GM23248 (cell line): ENCODE results near the gene AKT2. TPM values are rescaled to one million over a fixed set of nuclear protein-coding genes. Genes with fewer than 3 reads are reported as not detected.

Experiments
- DNase-seq: peaks from one replicate; pipeline ENCODE4 v3.0.0-alpha.2; 2015
- H2AFZ ChIP-seq: fragments of 200-600 bp; sonication (generic); 2 replicates; pipeline ENCODE4 v1.6.1; 2016; ENCODE audit warnings: antibody characterized with exemption
- H3F3A ChIP-seq: fragments of 200-600 bp; sonication (generic); 2 replicates; pipeline ENCODE4 v1.6.1; 2016; ENCODE audit warnings: mild to moderate bottlenecking, antibody characterized with exemption, mixed run types; ENCODE audit not compliant: insufficient read depth
- H3K27ac ChIP-seq: fragments of 200-600 bp; sonication (generic); 2 replicates; pipeline ENCODE4 v1.5.1; 2016; ENCODE audit warnings: mild to moderate bottlenecking
- H3K27me3 ChIP-seq: fragments of 200-600 bp; sonication (generic); replicated peaks from 2 replicates; pipeline ENCODE4 v1.6.1; 2016; ENCODE audit warnings: mild to moderate bottlenecking; ENCODE audit not compliant: insufficient read depth
- H3K36me3 ChIP-seq: fragments of 200-600 bp; sonication (generic); 2 replicates; pipeline ENCODE4 v1.6.1; 2016; ENCODE audit warnings: low read depth, mild to moderate bottlenecking
- H3K4me1 ChIP-seq: fragments of 200-600 bp; sonication (generic); 2 replicates; pipeline ENCODE4 v1.6.1; 2016; ENCODE audit warnings: mild to moderate bottlenecking; ENCODE audit not compliant: insufficient read depth
- H3K4me2 ChIP-seq: fragments of 200-600 bp; sonication (generic); one replicate; pipeline ENCODE4 v1.6.1; 2016; ENCODE audit warnings: mild to moderate bottlenecking; ENCODE audit not compliant: unreplicated experiment
- H3K4me3 ChIP-seq: fragments of 200-600 bp; sonication (generic); 2 replicates; pipeline ENCODE4 v1.5.1; 2016; ENCODE audit warnings: mild to moderate bottlenecking
- H3K79me2 ChIP-seq: fragments of 200-600 bp; sonication (generic); 2 replicates; pipeline ENCODE4 v1.6.1; 2016; ENCODE audit warnings: mild to moderate bottlenecking; ENCODE audit not compliant: insufficient read depth
- H3K9ac ChIP-seq: fragments of 200-600 bp; sonication (generic); 2 replicates; pipeline ENCODE4 v1.6.1; 2016; ENCODE audit warnings: mild to moderate bottlenecking
- H3K9me2 ChIP-seq: fragments of 200-600 bp; sonication (generic); 2 replicates; pipeline ENCODE4 v1.6.1; 2016; ENCODE audit warnings: mixed run types, mild to moderate bottlenecking, moderate library complexity; ENCODE audit not compliant: insufficient read depth
- H3K9me3 ChIP-seq: fragments of 200-600 bp; sonication (generic); one replicate; pipeline ENCODE4 v1.6.1; 2017; ENCODE audit warnings: low read depth
- H4K20me1 ChIP-seq: fragments of 200-600 bp; sonication (generic); 2 replicates; pipeline ENCODE4 v1.6.0; 2016; ENCODE audit not compliant: insufficient read depth
- EZH2 ChIP-seq: fragments of 200-600 bp; sonication (generic); IDR thresholded peaks from 2 replicates; pipeline ENCODE4 v1.6.1; 2018; ENCODE audit warnings: antibody characterized with exemption, mild to moderate bottlenecking; ENCODE audit not compliant: insufficient read depth, poor library complexity, severe bottlenecking
- EZH2phosphoT487 ChIP-seq: fragments of 200-600 bp; sonication (generic); IDR thresholded peaks from 2 replicates; pipeline ENCODE4 v1.6.1; 2018; ENCODE audit warnings: antibody characterized with exemption, moderate library complexity, mild to moderate bottlenecking, low read depth; ENCODE audit not compliant: insufficient read depth
- WGBS, 2 experiments: methylation state at CpG; one replicate each; pipeline ENCODE4 v1.1.6; 2015 to 2017; ENCODE audit warnings: low lambda C conversion rate in 2 of 2, low coverage in 1 of 2; ENCODE audit errors: missing lambda C conversion rate in 2 of 2; 5-methylcytosine and 5-hydroxymethylcytosine counted together
- in situ Hi-C: fragments of 300-500 bp; cut with MboI; formaldehyde crosslinking; loops from 2 replicates; pipeline ENCODE4 v1.15.0; 2020
- polyA plus RNA-seq: library from polyadenylated mRNA; unstranded; fragments of >200 nt; fragmentation: Nextera tagmentation; extraction: Ambion mirVana; gene quantifications from 2 replicates; pipeline ENCODE4 v1.2.1, GENCODE V29; 2016
- total RNA-seq: library from RNA; depleted of rRNA; stranded (reverse); fragments of >200 nt; shearing (Covaris generic); gene quantifications from 2 replicates; pipeline ENCODE4 v1.2.3, GENCODE V29; 2014

Gene AKT2
- total and polyA plus RNA-seq, 2 experiments from 2014 or later, result 41.5 to 123 TPM

- DNase-seq, result no peak
- TF ChIP-seq EZH2 (no peak), EZH2phosphoT487 (no peak)
- H3K27me3 ChIP-seq, result no peaks in the 10 kb centered on the region
- no peak overlapping the region for H3K27ac ChIP-seq
- no peaks in the 10 kb centered on the region for H3K9me2 ChIP-seq
- no peak overlapping the region for H3K4me3 ChIP-seq
- in situ Hi-C loops, result no loop called here
- H3K4me1 ChIP-seq, result no peaks in the 10 kb centered on the region
- H3K36me3 ChIP-seq, result no peaks in the 10 kb centered on the region; the same call in 1 of the 2 replicates
- H3K79me2 ChIP-seq, result peaks cover 97% of the 10 kb centered on the region
- H3F3A ChIP-seq, result peaks cover 8% of the 10 kb centered on the region; the same call in 1 of the 2 replicates
- no peak overlapping the region for H3K4me2 ChIP-seq
- no peaks in the 10 kb centered on the region for H3K9me3 ChIP-seq
- H4K20me1 ChIP-seq, result no peaks in the 10 kb centered on the region
- no peak overlapping the region for H2AFZ ChIP-seq
- no peak overlapping the region for H3K9ac ChIP-seq
- 89 to 92% methylated on average over 23 to 24 of the region's 24 CpGs for WGBS, 2 experiments
These were observed 21.5 kb downstream of the AKT2 start for GRCh38 chr19:40263440-40264313.

- Histone ChIP-seq H4K20me1 (no peaks in the 10 kb centered on the region; the same call in 1 of the 2 replicates), H3K79me2 (peaks cover 99% of the 10 kb centered on the region), H3K27ac (no peak overlapping the region), H3K9me3 (no peaks in the 10 kb centered on the region), H3K4me1 (no peaks in the 10 kb centered on the region), H3K9me2 (no peaks in the 10 kb centered on the region), H2AFZ (no peak overlapping the region), H3K36me3 (no peaks in the 10 kb centered on the region; the same call in 1 of the 2 replicates), H3K4me2 (no peak overlapping the region), H3K27me3 (no peaks in the 10 kb centered on the region), H3K4me3 (no peak overlapping the region), H3K9ac (no peak overlapping the region), H3F3A (peaks cover 8% of the 10 kb centered on the region; the same call in 1 of the 2 replicates)
- no peak for TF ChIP-seq EZH2
- no peak for TF ChIP-seq EZH2phosphoT487
- in situ Hi-C loops, result no loop called here
- WGBS, 2 experiments, result 80 to 88% methylated on average over 3 of the region's 3 CpGs
- no peak for DNase-seq
These were observed 22.7 kb downstream of the AKT2 start for GRCh38 chr19:40262422-40262821.

- H3F3A ChIP-seq, result peaks cover 8% of the 10 kb centered on the region; the same call in 1 of the 2 replicates
- H3K9me3 ChIP-seq, result no peaks in the 10 kb centered on the region
- no peaks in the 10 kb centered on the region for H3K4me1 ChIP-seq
- H3K79me2 ChIP-seq, result peaks cover 99% of the 10 kb centered on the region
- H3K36me3 ChIP-seq, result no peaks in the 10 kb centered on the region; the same call in 1 of the 2 replicates
- TF ChIP-seq EZH2 (no peak), EZH2phosphoT487 (no peak)
- no peak overlapping the region for H2AFZ ChIP-seq
- WGBS, 2 experiments, result 80 to 81% methylated on average over 8 of the region's 8 CpGs
- H3K4me2 ChIP-seq, result no peak overlapping the region
- H4K20me1 ChIP-seq, result no peaks in the 10 kb centered on the region; the same call in 1 of the 2 replicates
- no peaks in the 10 kb centered on the region for H3K9me2 ChIP-seq
- H3K27me3 ChIP-seq, result no peaks in the 10 kb centered on the region
- DNase-seq, result peak; percentile 24
- H3K27ac ChIP-seq, result no peak overlapping the region
- in situ Hi-C loops, result no loop called here
- no peak overlapping the region for H3K9ac ChIP-seq
- H3K4me3 ChIP-seq, result no peak overlapping the region
These were observed 23.5 kb downstream of the AKT2 start for GRCh38 chr19:40261631-40262030.

GRCh38 chr19:40257096-40257517 is 28.0 kb downstream of the AKT2 start:
- no peaks in the 10 kb centered on the region for H3K9me3 ChIP-seq
- peaks cover 8% of the 10 kb centered on the region; the same call in 1 of the 2 replicates for H3F3A ChIP-seq
- H3K79me2 ChIP-seq, result peaks cover 99% of the 10 kb centered on the region
- H3K9ac ChIP-seq, result no peak overlapping the region
- no peak overlapping the region for H3K4me3 ChIP-seq
- H3K4me2 ChIP-seq, result no peak overlapping the region
- no peaks in the 10 kb centered on the region; the same call in 1 of the 2 replicates for H4K20me1 ChIP-seq
- peaks cover 18% of the 10 kb centered on the region; the same call in 1 of the 2 replicates for H3K36me3 ChIP-seq
- no peak for DNase-seq
- WGBS, 2 experiments, result 86 to 90% methylated on average over 7 to 9 of the region's 9 CpGs
- no peak for TF ChIP-seq EZH2phosphoT487
- TF ChIP-seq EZH2, result no peak
- H3K9me2 ChIP-seq, result no peaks in the 10 kb centered on the region
- no peaks in the 10 kb centered on the region for H3K27me3 ChIP-seq
- in situ Hi-C loops, result no loop called here
- no peak overlapping the region for H3K27ac ChIP-seq
- no peaks in the 10 kb centered on the region for H3K4me1 ChIP-seq
- no peak overlapping the region for H2AFZ ChIP-seq
